ENCODE data around the gene UCN2. TPM values are rescaled to one million over a fixed set of nuclear protein-coding genes. Genes with fewer than 3 reads are reported as not detected.
"Not testable (repeated sequence)": the region's sequence is repeated elsewhere in the genome, so short reads cannot be mapped to it uniquely, and the experiment has no call there.

The UCN2 gene
- total RNA-seq, 1 experiment from 2014 or later: 1.7 TPM

DNA sequence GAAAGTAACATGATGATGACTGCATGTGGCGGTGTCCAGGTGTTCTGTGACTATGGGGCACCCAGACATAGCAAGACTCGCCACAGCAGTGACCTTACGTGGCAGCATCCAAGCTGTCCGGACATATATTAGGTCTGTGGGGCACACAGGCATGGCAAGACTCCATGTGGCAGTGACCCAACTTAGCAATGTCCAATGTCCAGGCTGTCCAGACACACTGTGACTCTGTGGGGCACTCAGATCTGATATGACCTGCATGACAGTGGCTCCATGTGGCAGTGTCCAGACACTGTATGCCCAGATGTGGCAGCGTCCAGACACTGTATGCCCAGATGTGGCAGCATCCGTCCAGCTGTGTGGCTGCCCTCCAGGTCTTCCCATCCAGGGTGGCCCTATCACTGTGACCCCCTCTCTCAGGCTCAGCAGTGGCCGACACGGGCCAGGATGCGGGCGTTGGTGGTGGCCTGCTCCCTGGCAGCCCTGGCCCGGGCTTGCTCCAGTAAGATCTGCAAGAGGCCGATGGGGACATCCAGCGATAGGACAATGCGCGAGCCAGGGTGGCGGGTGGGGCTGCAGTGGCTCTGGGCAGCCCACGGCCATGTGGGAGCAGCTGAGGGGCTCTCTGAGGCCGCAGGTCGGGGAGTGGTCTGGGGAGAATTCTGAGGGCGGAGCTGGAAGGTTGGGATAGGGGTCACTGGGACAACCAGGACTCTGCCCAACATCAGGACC lies 1.1 kb downstream of the UCN2 start:
- no peak for DNase-seq (ENCODE audit: low read depth)

GRCh38 chr3:48561045-48561736 lies 2.4 kb downstream of the UCN2 start:
- DNase-seq (ENCODE audit: low read depth): peak; percentile 85

GRCh38 chr3:48560648-48561018 lies 2.9 kb downstream of the UCN2 start:
- DNase-seq (ENCODE audit: low read depth): peak; percentile 49

GRCh38 chr3:48558493-48559134 lies 5.0 kb downstream of the UCN2 start:
- DNase-seq (ENCODE audit: low read depth): no peak

GRCh38 chr3:48556796-48557626 lies 6.6 kb downstream of the UCN2 start, which contains the start of gene PFKFB4:
Gene PFKFB4 (minus strand): TSS chr3:48556803. CDS start chr3:48556777, 26 bp downstream.
- DNase-seq (ENCODE audit: low read depth): peak; percentile 99

DNA sequence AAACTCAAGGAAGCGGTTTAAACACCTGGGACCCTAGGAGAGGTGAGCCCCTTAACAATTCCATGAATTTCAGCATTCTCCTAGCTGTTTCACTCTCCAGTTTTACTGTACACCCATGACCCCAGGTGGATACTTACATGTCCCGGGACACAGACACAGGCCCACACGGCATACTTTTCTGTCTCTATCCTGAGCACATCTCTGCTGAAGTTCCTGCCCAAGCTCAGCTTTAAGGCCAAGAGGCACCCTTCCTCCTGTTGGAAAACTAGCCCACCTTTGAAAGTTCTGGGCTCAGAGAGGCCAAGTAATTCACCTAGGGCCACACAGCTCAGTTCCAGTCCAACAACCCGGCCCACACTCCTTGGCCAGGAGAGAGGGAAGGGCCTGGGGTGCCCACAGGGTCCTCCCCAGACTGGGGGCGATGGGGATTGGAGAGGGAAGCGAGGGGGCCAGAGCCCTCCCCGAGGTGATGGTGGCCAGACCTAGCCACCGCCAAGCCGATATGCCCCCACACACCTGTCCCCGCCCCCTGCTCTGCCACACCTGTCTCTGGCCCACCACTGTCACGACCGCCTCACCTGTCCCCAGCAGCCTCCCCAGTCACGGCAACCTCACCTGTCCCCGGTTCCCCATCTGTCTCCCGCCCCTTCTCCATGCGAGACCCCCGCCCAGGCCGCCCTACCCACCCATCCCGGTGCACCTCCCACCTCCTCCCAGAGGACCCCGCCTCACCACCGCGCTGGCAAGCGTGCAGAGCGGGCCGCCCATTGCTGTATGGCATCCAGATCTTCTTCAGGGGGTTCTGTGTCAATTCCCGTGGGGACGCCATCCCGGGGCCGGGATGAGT lies 7.4 kb downstream of the UCN2 start:
- DNase-seq (ENCODE audit: low read depth): no peak

DNA sequence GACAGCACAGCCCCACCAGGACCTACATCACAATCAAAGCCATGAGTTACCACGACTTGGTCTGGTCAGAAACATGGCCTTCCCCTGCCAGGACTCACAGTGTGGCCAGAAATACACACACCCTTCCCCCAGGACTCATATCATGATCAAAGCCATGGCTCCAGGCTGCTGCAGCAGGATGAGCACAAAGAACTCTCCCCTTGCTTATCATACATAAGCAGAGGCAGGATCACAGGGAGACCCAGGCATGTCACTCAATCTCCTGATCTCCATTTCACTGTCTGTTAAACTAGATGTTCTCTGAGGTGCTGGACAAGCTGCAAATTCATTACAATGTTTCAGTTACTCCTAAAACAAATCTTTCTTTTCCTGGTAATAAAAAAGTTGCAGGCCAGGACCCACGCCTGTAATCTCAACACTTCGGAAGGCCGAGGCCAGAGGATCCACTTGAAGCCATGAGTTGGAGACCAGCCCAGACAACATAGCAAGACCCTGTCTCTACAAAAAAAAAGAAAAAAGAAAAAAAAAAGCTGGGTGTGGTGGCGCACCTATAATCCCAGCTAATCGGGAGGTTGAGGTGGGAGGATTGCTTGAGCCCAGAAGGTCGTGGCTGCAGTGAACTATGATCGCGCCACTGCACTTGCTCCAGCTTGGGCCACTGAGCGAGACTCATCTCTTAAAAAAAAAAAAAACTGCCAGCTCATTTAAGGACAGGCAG lies 8.2 kb downstream of the UCN2 start:
- DNase-seq (ENCODE audit: low read depth): no peak

GRCh38 chr3:48553886-48554845 lies 9.4 kb downstream of the UCN2 start:
- DNase-seq (ENCODE audit: low read depth): no peak

GRCh38 chr3:48553361-48553760 lies 10.2 kb downstream of the UCN2 start:
- no peak for DNase-seq (ENCODE audit: low read depth)

DNA sequence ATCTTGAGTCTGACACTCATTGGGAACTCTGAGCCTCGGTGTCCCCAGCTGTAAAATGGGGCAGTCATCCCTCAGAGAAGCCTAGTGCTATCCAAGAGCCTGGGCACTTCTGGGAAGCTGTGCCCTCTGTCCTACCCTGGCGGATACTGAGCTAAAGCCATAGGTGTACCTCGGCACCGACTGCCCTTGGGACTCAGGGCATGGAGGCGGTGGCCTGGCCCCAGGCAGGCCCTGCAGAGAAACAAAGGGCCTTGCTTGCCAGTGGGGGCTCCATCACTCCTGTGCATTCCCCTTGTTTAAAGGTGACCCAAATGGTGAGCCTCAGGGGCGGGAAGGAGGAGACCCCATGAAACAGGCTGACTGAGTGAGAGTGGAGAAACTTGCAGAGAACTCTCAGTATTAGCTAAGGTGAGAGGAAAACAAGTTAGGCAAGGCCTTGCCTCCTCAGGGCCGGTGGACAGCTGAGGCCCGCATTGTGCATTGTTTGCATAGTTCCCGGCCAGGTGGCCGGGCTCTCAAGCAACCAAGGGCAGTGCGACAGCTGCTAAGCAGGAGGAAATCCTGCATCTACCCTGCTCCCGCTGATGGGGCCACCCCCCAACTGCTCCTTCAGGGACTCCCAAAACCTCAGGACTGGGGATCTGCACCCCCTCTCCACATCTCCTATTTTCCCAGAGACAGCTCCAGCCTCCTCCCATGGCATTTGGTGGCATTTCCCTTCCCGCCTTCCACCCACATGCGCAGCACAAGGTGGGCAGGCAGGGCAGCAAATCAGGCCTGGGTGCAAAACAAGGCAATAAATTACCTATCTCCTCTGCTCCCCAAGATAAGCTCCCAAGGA lies 11.2 kb downstream of the UCN2 start:
- DNase-seq (ENCODE audit: low read depth): no peak

GRCh38 chr3:48551651-48552050 lies 11.9 kb downstream of the UCN2 start:
- DNase-seq (ENCODE audit: low read depth): not testable (repeated sequence)

DNA sequence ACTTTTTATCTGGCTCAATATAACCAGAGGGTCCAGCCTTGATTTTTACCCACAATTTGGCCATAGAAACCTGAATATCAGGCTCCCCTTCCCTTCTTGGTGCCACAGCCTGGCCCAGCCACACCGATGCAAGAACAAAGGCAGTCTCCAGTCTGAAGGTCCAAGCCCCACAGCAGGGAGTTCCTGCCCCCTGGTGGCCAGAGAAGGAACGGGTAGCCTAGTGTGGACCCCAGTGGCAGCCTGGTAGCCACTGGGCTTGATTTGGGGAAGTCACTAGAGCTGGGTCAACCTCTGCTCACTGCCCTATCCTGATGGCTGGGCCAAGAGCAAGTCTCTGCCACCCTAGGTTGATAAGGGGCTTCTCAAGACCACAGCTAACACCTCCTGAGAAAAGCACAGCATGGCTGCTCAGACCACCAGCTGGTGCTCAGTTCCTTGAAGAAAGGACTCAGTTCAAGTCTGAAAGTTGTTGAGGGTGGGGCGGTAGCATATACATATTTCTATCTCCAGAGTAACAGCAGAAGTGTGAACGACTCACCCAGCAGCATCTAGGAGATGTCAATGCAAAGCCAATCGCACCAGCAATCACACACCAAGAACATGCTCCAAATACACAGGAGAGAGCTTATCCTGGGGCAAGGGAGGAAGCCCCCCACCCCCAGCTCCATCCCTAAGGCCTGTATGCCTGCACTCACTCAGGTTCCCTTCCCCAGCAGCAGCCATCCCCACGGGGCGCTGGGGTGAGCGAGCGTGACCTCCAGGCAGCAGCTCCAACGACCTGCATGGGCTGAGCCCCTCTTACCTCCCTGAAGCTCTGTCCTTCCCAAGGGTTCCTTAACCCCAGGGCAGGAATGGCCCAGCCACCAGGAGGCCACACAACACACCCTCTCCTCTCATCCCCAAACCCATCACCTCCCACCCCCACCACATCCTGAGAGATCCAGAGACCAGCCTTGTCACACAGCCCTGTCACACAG lies 14.6 kb downstream of the UCN2 start:
- peak; percentile 68 for DNase-seq (ENCODE audit: low read depth)

GRCh38 chr3:48548126-48548525 lies 15.5 kb downstream of the UCN2 start:
- no peak for DNase-seq (ENCODE audit: low read depth)

DNA sequence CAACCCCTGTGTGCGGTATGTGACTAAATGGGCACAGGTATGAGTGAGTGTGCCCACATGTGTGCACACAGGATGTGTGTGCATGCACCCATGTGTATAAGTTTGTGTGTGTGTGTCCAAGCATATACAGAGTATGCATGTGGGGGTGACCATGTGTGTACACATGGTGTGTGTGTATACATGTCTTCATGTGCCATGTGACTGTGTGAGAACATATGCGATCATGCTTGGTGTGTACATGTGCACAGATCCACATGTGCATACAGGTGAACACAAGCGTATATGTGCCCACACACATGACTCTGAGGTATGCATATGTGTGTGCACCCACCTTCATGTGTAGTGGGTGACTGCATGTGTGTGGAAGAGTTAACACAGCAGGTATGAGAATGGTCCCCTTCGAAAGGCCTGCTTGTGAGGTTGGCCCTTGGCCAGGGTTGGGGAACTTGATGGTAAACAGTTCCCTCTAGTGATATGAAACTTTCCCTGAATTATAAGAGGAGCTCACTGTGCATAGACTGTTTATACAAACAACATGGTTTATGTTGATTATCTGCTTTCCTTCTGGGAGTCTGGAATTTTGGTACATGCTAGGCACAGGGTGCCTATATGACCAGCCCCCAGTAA lies 17.3 kb downstream of the UCN2 start:
- DNase-seq (ENCODE audit: low read depth): no peak

DNA sequence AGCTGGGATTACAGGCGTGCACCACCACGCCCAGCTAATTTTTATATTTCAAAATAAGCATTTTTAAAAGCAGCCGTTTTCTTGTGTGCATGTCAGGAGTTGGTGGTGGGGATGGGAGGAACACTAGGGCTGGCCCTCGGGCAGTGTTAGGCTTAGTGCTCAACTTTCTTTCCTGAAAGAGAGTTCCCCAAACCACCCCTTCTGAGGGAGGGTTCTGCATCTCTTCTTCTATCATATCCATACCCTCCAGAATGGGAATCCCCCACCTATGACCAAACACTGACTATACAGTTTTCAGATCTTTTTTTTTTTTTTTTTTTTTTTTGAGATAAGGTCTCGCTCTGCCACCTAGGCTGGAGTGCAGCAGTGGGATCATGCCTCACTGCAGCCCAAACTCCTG lies 19.4 kb downstream of the UCN2 start:
- no peak for DNase-seq (ENCODE audit: low read depth)

DNA sequence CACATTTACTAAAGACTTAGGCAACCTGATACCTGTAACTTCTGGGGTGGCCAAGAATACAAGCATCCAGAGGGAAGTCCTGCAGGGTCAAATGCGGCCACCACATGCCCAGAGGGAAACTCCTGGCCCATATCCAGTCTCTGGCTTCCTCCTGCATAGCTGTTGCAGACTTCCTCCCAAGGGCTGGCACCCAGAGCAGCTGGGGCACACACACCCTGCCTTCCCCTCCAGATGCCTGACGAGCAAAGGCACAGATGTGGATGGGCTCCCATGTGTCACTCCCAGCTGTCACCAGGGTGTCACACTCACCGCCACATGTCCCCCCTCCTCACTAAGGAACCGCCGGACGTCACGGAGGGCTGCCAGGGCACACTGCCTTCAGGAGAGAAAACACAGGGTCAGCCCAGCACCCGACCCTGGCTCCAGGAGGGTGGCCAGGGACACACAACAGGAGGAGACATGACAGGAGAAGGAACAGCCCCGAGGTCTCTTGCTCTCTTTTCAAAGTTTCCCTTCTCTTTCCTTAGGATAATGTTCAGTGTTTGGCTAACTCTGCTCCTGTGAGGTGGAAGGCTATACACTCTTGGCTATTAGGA lies 20.2 kb downstream of the UCN2 start:
- no peak for DNase-seq (ENCODE audit: low read depth)

Measured in LHCN-M2 (cell line).